HG02678 (cell line): ENCODE measurements around the gene ITIH2.

Experiments used
- ATAC-seq: cut with Tn5 transposase; IDR thresholded peaks from one replicate; pipeline ENCODE4 v1.9.1; 2021; ENCODE audit warnings: mild to moderate bottlenecking, moderate library complexity; ENCODE audit not compliant: unreplicated experiment

The ITIH2 gene

GRCh38 chr10:7792541-7792940 lies 89.4 kb downstream of the ITIH2 start:
- no peak for ATAC-seq

- no peak for ATAC-seq
Measured at GRCh38 chr10:7794251-7795026, 91.3 kb downstream of the ITIH2 start.

- no peak for ATAC-seq
Measured at GRCh38 chr10:7795605-7796004, 92.5 kb downstream of the ITIH2 start.

- no peak for ATAC-seq
Measured at GRCh38 chr10:7797582-7797981, 94.5 kb downstream of the ITIH2 start.
